Tibial nerve (tissue), 4 donors: ENCODE data around the gene KCNQ1. TPM values are rescaled to one million over a fixed set of nuclear protein-coding genes. Genes with fewer than 3 reads are reported as not detected.

Source experiments
- DNase-seq, 2 donors: peaks; one replicate each; pipeline ENCODE4 v3.0.0-alpha.2; 2019; ENCODE audit warnings: low spot score in 2 of 2
- H3K27ac ChIP-seq, 4 donors: fragments of 200-600 bp; sonication (generic) in 3 of 4; one replicate each; pipeline ENCODE4 v1.5.1; 2017 to 2019; ENCODE audit warnings: mild to moderate bottlenecking in 1 of 4
- H3K27me3 ChIP-seq, 2 donors: fragments of 200-600 bp; sonication (generic) in 1 of 2; one replicate each; pipeline versions ENCODE4 v1.5.1 to v1.6.0; 2017 to 2019
- H3K36me3 ChIP-seq, 3 donors: fragments of 200-600 bp; sonication (generic); one replicate each; pipeline ENCODE4 v1.5.1; 2018 to 2019
- H3K4me1 ChIP-seq, 4 donors: fragments of 200-600 bp; sonication (generic) in 3 of 4; one replicate each; pipeline ENCODE4 v1.5.1; 2017 to 2019
- H3K4me3 ChIP-seq, 4 donors: fragments of 200-600 bp; sonication (generic) in 3 of 4; one replicate each; pipeline ENCODE4 v1.5.1; 2017 to 2019; ENCODE audit warnings: mild to moderate bottlenecking in 1 of 4, moderate library complexity in 1 of 4
- H3K9me3 ChIP-seq, 4 donors: fragments of 200-600 bp; sonication (generic) in 3 of 4; one replicate each; pipeline ENCODE4 v1.5.1; 2017 to 2019
- CTCF ChIP-seq, 5 experiments: fragments of 200-600 bp in 3 of 5; fragments of 450-650 bp in 2 of 5; sonication (generic) in 3 of 5; IDR thresholded peaks; one replicate each; pipeline ENCODE4 v1.5.1; 2016 to 2019; ENCODE audit warnings: antibody characterized with exemption in 5 of 5, mild to moderate bottlenecking in 3 of 5, moderate library complexity in 2 of 5
- EP300 ChIP-seq, 2 donors: sonication (generic); formaldehyde crosslinking; IDR thresholded peaks; one replicate each; pipeline ENCODE4 v1.6.1; 2017; ENCODE audit warnings: antibody characterized with exemption in 2 of 2, mild to moderate bottlenecking in 1 of 2
- POLR2A ChIP-seq, 2 donors: fragments of 450-650 bp; IDR thresholded peaks; one replicate each; pipeline ENCODE4 v1.6.1; 2017; ENCODE audit warnings: antibody characterized with exemption in 2 of 2, mild to moderate bottlenecking in 2 of 2, moderate library complexity in 2 of 2
- WGBS, 2 donors: methylation state at CpG; one replicate each; pipeline ENCODE4 v1.1.5; 2018; 5-methylcytosine and 5-hydroxymethylcytosine counted together
- total RNA-seq, 4 donors: library from RNA; depleted of rRNA; stranded (reverse); fragments of >200 nt; gene quantifications; one replicate each; pipeline ENCODE4 v1.1.0, GENCODE V29; 2016

KCNQ1 gene
- total RNA-seq, 4 donors from 2014 or later: 3.5 to 11.4 (median 7.5) TPM

- Histone ChIP-seq H3K27ac (no peak overlapping the region), H3K4me3 (no peak overlapping the region), H3K4me1 (peaks cover 0 to 30% (median 0%) of the 10 kb centered on the region in 4 donors), H3K27me3 (no peaks in the 10 kb centered on the region), H3K9me3 (no peaks in the 10 kb centered on the region), H3K36me3 (no peaks in the 10 kb centered on the region)
- TF ChIP-seq EP300 (IDR thresholded peaks at IDR 0.05): no peak
- TF ChIP-seq CTCF (IDR thresholded peaks at IDR 0.05): no peak
- no peak for TF ChIP-seq POLR2A (IDR thresholded peaks at IDR 0.05)
- DNase-seq: no peak
- WGBS, 2 donors: 85 to 90% methylated on average over 15 to 17 of the region's 17 CpGs
Observed at GRCh38 chr11:2719831-2720590, 275.2 kb downstream of the KCNQ1 start.

- Histone ChIP-seq H3K27me3 (no peaks in the 10 kb centered on the region), H3K9me3 (no peaks in the 10 kb centered on the region), H3K27ac (no peak overlapping the region), H3K4me1 (peaks cover 0 to 37% (median 4%) of the 10 kb centered on the region in 4 donors), H3K36me3 (no peaks in the 10 kb centered on the region), H3K4me3 (no peak overlapping the region)
- DNase-seq: no peak
- TF ChIP-seq CTCF (IDR thresholded peaks at IDR 0.05) (no peak), EP300 (IDR thresholded peaks at IDR 0.05) (no peak), POLR2A (IDR thresholded peaks at IDR 0.05) (no peak)
- WGBS, 2 donors: 82 to 86% methylated on average over 24 of the region's 27 CpGs
Observed at GRCh38 chr11:2721210-2721916, 276.6 kb downstream of the KCNQ1 start.

- 91 to 93% methylated on average over 5 to 14 of the region's 15 CpGs for WGBS, 2 donors
- H3K4me1 ChIP-seq: peaks cover 0 to 42% (median 11%) of the 10 kb centered on the region in 4 donors
- no peak for DNase-seq
- H3K36me3 ChIP-seq: no peaks in the 10 kb centered on the region
- H3K27ac ChIP-seq: no peak overlapping the region
- no peaks in the 10 kb centered on the region for H3K27me3 ChIP-seq
- no peak for TF ChIP-seq POLR2A (IDR thresholded peaks at IDR 0.05)
- TF ChIP-seq EP300 (IDR thresholded peaks at IDR 0.05): no peak
- no peak for TF ChIP-seq CTCF (IDR thresholded peaks at IDR 0.05)
- H3K9me3 ChIP-seq: no peaks in the 10 kb centered on the region
- no peak overlapping the region for H3K4me3 ChIP-seq
Observed at GRCh38 chr11:2722955-2723354, 278.1 kb downstream of the KCNQ1 start.

- H3K27ac ChIP-seq: peak overlapping the region in 2 of 4 donors; percentile 66 to 85
- TF ChIP-seq EP300 (IDR thresholded peaks at IDR 0.05): no peak
- 92 to 93% methylated on average over 16 of the region's 16 CpGs for WGBS, 2 donors
Observed at GRCh38 chr11:2724104-2724503, 279.3 kb downstream of the KCNQ1 start.

GRCh38 chr11:2724653-2725367 lies 280.0 kb downstream of the KCNQ1 start:
- peak overlapping the region; percentile 62 to 88 (median 80) for H3K27ac ChIP-seq
- peak; percentile 52 to 61 for DNase-seq
- peaks cover 0 to 61% (median 24%) of the 10 kb centered on the region in 4 donors for H3K4me1 ChIP-seq
- H3K27me3 ChIP-seq: no peaks in the 10 kb centered on the region
- TF ChIP-seq EP300 (IDR thresholded peaks at IDR 0.05): peak in 1 of 2 donors; percentile 49
- no peak for TF ChIP-seq POLR2A (IDR thresholded peaks at IDR 0.05)
- H3K4me3 ChIP-seq: no peak overlapping the region
- WGBS, 2 donors: 66 to 67% methylated on average over 18 to 20 of the region's 20 CpGs
- H3K36me3 ChIP-seq: no peaks in the 10 kb centered on the region
- no peaks in the 10 kb centered on the region for H3K9me3 ChIP-seq

More at GRCh38 chr11:2724104-2724503, 279.3 kb downstream of the KCNQ1 start:
- Histone ChIP-seq H3K9me3 (no peaks in the 10 kb centered on the region), H3K36me3 (no peaks in the 10 kb centered on the region), H3K4me1 (peaks cover 0 to 54% (median 20%) of the 10 kb centered on the region in 4 donors), H3K4me3 (no peak overlapping the region), H3K27me3 (no peaks in the 10 kb centered on the region)
- DNase-seq: no peak
